IPS-20b (cell line): ENCODE data around the gene TBC1D16.

Experiments used
- H3K27ac ChIP-seq: one replicate; pipeline ENCODE4 v1.5.1; 2013; ENCODE audit warnings: low read length
- H3K27me3 ChIP-seq: 2 replicates; pipeline ENCODE4 v1.6.1; 2013; ENCODE audit warnings: mild to moderate bottlenecking, low read length, inconsistent platforms; ENCODE audit not compliant: insufficient read depth
- H3K36me3 ChIP-seq: 2 replicates; pipeline ENCODE4 v1.6.1; 2013; ENCODE audit warnings: low read depth, mild to moderate bottlenecking, inconsistent platforms, low read length, moderate library complexity; ENCODE audit not compliant: insufficient read depth
- H3K4me1 ChIP-seq: 2 replicates; pipeline ENCODE4 v1.6.1; 2013; ENCODE audit warnings: mild to moderate bottlenecking, control low read depth, inconsistent platforms, low read length, moderate library complexity; ENCODE audit not compliant: insufficient read depth
- H3K4me3 ChIP-seq: 2 replicates; pipeline ENCODE4 v1.5.1; 2013; ENCODE audit warnings: mild to moderate bottlenecking, low read length, inconsistent platforms
- H3K9ac ChIP-seq: 2 replicates; pipeline ENCODE4 v1.6.1; 2013; ENCODE audit warnings: low read depth, mild to moderate bottlenecking, inconsistent platforms, low read length, moderate library complexity
- H3K9me3 ChIP-seq: 2 replicates; pipeline ENCODE4 v1.6.1; 2013; ENCODE audit warnings: mild to moderate bottlenecking, low read depth, low read length, inconsistent platforms; ENCODE audit not compliant: insufficient read depth

TBC1D16 gene

GRCh38 chr17:80031691-80032430, 3.8 kb downstream of the TBC1D16 start:
- Histone ChIP-seq H3K9ac (no peak overlapping the region), H3K27ac (no peak overlapping the region), H3K4me3 (no peak overlapping the region), H3K9me3 (no peaks in the 10 kb centered on the region), H3K36me3 (peaks cover 3% of the 10 kb centered on the region; the same call in 1 of the 2 replicates), H3K4me1 (no peaks in the 10 kb centered on the region), H3K27me3 (no peaks in the 10 kb centered on the region)

GRCh38 chr17:80030730-80031410, 4.8 kb downstream of the TBC1D16 start:
- no peaks in the 10 kb centered on the region for H3K4me1 ChIP-seq

GRCh38 chr17:80029258-80029974, 6.3 kb downstream of the TBC1D16 start:
- Histone ChIP-seq H3K36me3 (peaks cover 3% of the 10 kb centered on the region; the same call in 1 of the 2 replicates), H3K9ac (no peak overlapping the region; the same call in 1 of the 2 replicates), H3K4me1 (no peaks in the 10 kb centered on the region), H3K27me3 (no peaks in the 10 kb centered on the region), H3K9me3 (no peaks in the 10 kb centered on the region), H3K27ac (no peak overlapping the region), H3K4me3 (no peak overlapping the region)

More at GRCh38 chr17:80030730-80031410, 4.8 kb downstream of the TBC1D16 start:
- H3K4me3 ChIP-seq: no peak overlapping the region
- no peak overlapping the region for H3K27ac ChIP-seq
- H3K36me3 ChIP-seq: peaks cover 3% of the 10 kb centered on the region; the same call in 1 of the 2 replicates
- H3K9me3 ChIP-seq: no peaks in the 10 kb centered on the region
- H3K9ac ChIP-seq: no peak overlapping the region
- no peaks in the 10 kb centered on the region for H3K27me3 ChIP-seq

- Histone ChIP-seq H3K4me3 (no peak overlapping the region), H3K27ac (no peak overlapping the region), H3K9me3 (no peaks in the 10 kb centered on the region), H3K27me3 (no peaks in the 10 kb centered on the region), H3K9ac (no peak overlapping the region), H3K36me3 (peaks cover 3% of the 10 kb centered on the region; the same call in 1 of the 2 replicates), H3K4me1 (no peaks in the 10 kb centered on the region)
Measured at GRCh38 chr17:80028030-80028429, 7.6 kb downstream of the TBC1D16 start.

GRCh38 chr17:80027043-80027435, 8.6 kb downstream of the TBC1D16 start:
- H3K9ac ChIP-seq: no peak overlapping the region
- no peaks in the 10 kb centered on the region for H3K27me3 ChIP-seq
- H3K27ac ChIP-seq: no peak overlapping the region

GRCh38 chr17:80026359-80027042, 9.2 kb downstream of the TBC1D16 start:
- Histone ChIP-seq H3K27ac (no peak overlapping the region), H3K4me1 (no peaks in the 10 kb centered on the region), H3K36me3 (peaks cover 3% of the 10 kb centered on the region; the same call in 1 of the 2 replicates), H3K27me3 (no peaks in the 10 kb centered on the region), H3K4me3 (no peak overlapping the region), H3K9ac (no peak overlapping the region), H3K9me3 (no peaks in the 10 kb centered on the region)

More at GRCh38 chr17:80027043-80027435, 8.6 kb downstream of the TBC1D16 start:
- no peaks in the 10 kb centered on the region for H3K4me1 ChIP-seq
- H3K36me3 ChIP-seq: peaks cover 3% of the 10 kb centered on the region; the same call in 1 of the 2 replicates
- no peaks in the 10 kb centered on the region for H3K9me3 ChIP-seq
- H3K4me3 ChIP-seq: no peak overlapping the region

DNA sequence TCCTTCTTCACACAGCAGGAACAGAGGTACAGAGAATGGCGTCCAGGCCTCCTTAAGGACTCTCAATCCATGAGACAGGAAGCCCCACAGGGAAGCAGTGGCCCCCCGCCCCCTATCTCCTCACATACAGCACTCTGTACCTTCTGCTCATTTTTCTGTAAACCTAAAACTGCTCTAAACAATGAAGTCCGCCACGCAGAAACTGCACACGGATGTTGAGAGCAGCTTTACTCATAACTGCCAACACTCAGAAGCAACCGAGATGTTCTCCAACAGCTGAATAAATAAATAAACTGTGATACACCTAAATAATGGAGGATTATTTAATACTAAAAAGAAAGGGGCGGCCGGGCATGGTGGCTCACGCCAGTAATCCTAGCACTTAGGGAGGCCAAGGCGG, 9.9 kb downstream of the TBC1D16 start:
- Histone ChIP-seq H3K4me1 (no peaks in the 10 kb centered on the region), H3K4me3 (no peak overlapping the region), H3K27me3 (no peaks in the 10 kb centered on the region), H3K9me3 (no peaks in the 10 kb centered on the region), H3K36me3 (peaks cover 3% of the 10 kb centered on the region; the same call in 1 of the 2 replicates), H3K27ac (no peak overlapping the region), H3K9ac (no peak overlapping the region)

DNA sequence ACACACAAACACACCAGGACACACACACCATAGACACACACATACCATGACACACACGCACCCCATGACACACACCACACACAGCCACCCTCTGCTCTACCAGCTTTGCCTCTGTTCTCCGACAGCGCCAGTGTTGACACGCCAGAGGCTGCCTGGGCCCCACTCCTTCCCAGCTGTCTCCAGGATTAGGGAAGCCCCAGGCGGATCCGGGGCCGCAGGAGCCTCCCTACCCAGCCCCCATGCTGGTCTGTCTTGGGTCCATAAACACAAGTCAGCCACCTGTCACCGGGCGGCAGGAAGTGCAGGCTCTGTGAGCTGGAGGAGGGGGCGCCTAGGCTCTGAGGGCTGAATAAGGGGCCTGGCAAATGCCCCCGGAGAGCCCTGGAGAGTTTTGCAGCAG, 10.5 kb downstream of the TBC1D16 start:
- Histone ChIP-seq H3K27ac (no peak overlapping the region), H3K27me3 (no peaks in the 10 kb centered on the region), H3K4me1 (no peaks in the 10 kb centered on the region), H3K4me3 (no peak overlapping the region), H3K36me3 (peaks cover 3% of the 10 kb centered on the region; the same call in 1 of the 2 replicates), H3K9ac (no peak overlapping the region), H3K9me3 (no peaks in the 10 kb centered on the region)

- no peaks in the 10 kb centered on the region for H3K4me1 ChIP-seq
- H3K4me3 ChIP-seq: no peak overlapping the region
- no peaks in the 10 kb centered on the region for H3K9me3 ChIP-seq
- H3K27ac ChIP-seq: no peak overlapping the region
- H3K9ac ChIP-seq: no peak overlapping the region
- H3K36me3 ChIP-seq: peaks cover 3% of the 10 kb centered on the region; the same call in 1 of the 2 replicates
- H3K27me3 ChIP-seq: no peaks in the 10 kb centered on the region
Measured at GRCh38 chr17:80024206-80024972, 11.3 kb downstream of the TBC1D16 start.

DNA sequence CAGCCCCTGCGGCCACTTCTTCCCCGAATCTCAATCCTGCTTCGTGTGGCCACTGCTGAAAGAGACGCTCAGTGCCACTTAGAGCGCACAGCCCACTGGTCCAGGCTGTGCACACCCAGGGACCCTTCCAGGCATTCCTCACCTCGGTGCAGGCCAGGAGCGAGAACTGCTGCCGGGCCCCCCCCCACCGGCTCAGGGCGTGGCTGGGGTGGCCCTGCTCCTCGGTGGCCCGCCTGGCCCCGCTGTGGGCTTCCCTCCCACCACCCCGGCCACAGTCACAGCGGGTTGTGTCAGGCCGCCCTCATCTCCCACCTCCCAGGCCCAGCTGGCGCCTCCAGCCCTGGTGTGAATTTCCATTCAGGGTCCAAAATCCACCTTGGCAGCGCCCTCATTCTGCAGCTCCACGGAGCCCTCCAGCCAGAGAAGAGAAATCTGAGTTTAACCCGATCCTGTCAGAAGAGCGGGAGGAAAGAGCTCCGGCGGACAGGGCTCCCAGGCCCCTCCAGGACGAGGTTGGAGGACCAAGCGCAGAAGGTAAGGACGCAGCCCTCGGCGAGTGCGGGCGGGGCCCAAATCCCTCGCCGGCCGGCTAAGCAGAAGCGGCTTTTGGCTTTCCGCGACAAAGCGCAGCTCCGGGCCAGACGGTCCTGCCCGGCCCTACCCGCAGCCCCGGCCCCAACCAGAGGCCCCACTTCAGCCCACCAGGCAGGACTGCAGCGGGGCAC, 12.0 kb downstream of the TBC1D16 start:
- Histone ChIP-seq H3K27ac (no peak overlapping the region), H3K4me1 (no peaks in the 10 kb centered on the region), H3K36me3 (peaks cover 3% of the 10 kb centered on the region; the same call in 1 of the 2 replicates), H3K9me3 (no peaks in the 10 kb centered on the region), H3K9ac (no peak overlapping the region), H3K27me3 (no peaks in the 10 kb centered on the region), H3K4me3 (no peak overlapping the region)
